SW480 (cell line): Measurements from ENCODE around the gene RACK1.

Source experiments
- DNase-seq: peaks from one replicate; pipeline ENCODE4 v3.0.0-alpha.2; 2016; ENCODE audit warnings: low spot score

Gene RACK1

GRCh38 chr5:181259283-181259682, 15.6 kb upstream of the RACK1 start:
- no peak for DNase-seq

DNA sequence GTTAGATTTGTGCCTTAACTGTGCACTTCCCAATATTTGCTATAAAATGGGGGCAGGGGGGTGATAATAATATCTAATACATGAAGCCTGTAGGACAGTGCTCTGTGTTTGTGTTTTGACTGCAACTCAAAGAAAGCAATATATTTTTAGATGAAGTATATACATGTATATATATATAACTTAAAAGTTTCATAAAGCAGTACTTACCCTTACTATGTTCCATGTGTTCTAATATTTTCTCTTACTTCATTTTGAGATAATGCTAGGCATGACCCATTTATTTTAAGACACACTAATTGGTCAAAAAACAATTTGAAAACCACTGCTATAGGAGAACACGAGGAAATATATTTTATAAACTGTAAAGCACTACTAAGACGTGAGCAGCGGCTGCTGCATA, 14.9 kb upstream of the RACK1 start:
- no peak for DNase-seq

DNA sequence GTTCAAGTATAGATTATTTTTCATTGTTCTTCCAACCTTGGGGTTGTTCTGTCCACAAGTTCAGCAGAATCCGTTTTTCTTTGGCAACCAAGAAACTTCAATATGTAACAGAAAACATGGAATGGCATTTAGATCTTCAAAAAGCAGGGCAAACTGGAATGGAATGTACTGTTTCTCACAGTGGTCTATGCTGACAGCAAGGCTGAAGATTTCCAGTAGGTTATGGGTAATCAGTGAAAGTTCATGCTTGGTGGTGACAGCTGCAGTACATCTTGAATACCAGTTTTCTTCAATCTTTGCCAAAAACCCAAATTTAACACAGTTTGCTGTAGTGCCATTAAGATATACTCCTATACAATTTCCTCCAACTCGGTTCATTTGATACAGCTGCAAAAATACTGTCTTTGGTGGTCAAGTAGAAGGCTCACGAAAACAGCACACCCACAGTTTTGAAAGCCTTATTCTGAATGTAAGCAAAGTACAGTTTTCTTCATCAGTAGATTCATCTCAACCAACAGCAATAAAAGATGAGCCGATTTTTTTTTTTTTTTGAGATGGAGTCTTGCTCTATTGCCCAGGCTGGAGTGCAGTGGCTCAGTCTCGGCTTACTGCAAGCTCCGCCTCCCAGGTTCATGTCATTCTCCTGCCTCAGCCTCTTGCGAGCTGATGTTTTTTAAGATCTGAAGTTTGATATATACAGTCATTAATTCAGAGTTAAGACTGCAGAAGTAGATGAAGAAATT, 12.3 kb upstream of the RACK1 start:
- DNase-seq: no peak

DNA sequence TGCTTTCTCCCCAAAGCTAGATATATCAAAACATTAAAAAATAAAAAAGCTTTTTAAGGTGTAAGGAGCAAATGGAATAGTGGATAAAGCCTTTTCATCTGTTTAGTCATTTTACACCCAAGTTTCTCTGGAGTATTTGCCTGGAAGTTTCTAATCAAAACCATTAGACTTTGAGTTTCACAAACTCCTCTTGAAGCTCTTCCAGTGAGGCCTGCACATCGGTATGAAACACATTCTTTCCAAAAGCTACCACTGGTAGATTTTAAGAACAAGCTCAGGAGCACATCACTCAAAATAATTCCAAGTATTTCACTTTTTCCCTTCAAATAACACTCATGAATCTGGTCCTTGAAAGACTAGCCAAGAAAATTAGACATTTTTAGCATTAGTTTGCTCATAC, 11.6 kb upstream of the RACK1 start:
- DNase-seq: no peak

DNA sequence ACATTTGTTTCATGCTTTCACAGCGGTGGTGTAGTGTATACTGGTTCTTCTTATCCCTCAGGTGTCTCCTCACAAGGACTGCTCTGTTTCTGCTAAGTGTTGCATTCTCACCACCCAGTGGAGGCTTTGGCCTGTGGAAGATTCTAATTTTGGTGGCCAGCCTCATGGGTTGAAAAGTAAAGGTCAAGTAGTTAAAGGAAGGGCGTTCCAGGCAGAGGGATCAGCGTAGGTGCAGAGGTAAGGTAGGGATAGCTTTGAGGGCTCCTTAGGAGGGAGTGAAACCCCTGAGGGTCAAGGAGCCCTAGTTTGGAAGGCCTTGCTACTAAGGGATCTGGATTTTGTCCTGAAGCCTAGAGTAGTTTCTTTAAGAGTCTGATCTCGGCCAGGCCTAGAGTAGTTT, 4.6 kb upstream of the RACK1 start:
- DNase-seq: no peak

GRCh38 chr5:181246276-181247049, 2.8 kb upstream of the RACK1 start:
- peak; percentile 91 for DNase-seq

DNA sequence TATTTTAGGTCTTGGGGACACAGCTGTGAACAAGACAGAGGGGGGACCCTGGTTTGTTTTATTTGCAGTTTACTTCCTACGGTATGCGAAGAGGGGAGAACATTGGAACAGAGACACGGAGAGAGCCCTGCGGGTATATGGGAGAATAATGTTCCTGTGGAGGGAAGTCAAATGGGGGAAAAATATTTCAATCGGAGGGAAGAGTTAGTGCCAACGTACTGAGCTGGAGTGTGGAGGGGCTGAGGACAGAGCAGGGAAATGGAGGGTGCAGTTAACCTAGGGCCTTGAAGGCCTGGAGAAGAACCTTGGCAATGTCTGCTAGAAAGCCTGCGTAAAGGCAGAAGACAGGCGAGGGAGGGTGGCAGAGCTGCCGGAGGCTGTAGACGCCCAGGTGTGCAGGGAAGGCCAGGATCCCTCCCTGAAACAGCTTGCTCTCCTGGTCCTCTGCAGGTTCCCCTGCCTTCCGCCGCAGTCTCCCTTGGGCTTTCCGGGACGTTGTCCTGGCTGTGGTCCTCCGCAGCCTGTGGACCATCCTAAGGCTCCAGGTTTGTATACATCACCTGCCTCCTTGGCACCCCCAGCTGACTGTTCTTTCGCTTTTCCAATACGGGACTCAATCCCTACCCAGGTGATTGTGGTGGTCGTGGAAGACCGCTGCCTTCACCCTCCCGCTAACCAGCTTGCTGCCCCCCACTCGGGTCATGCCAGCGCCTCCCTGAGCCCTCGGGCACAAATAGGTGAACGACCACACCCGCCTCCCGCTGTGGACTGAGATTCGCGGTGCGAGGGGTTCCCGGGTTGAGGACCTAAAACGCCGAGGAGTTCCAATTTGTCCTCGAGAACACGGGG, 1.9 kb upstream of the RACK1 start:
- DNase-seq: peak; percentile 66

- DNase-seq: no peak
Observed at GRCh38 chr5:181243018-181243563, 615 bp downstream of the RACK1 start.

GRCh38 chr5:181242031-181242451, 1.7 kb downstream of the RACK1 start:
- DNase-seq: no peak

GRCh38 chr5:181241393-181241975, 2.2 kb downstream of the RACK1 start:
- DNase-seq: no peak

DNA sequence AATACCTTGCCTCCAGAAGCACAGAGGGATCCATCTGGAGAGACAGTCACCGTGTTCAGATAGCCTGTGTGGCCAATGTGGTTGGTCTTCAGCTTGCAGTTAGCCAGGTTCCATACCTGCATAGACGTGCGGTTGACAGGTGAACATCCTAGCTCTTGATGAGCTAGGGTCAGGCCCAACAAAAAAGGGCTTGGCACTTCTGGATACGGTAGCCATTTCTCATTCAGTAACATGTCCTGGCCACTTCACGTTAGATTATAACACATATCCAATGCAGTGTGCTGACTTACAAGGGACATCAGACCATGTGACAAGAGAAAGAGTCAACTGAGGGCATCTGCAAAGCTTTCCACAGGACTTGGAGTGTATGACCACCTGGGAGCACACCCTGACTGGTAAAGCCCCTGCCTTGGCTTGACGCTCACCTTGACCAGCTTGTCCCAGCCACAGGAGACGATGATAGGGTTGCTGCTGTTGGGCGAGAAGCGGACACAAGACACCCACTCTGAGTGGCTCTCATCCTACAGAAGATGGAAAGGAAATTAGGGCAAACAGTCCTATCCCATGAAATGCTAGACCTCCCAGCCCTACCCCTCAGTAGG, 4.5 kb downstream of the RACK1 start:
- DNase-seq: no peak

DNA sequence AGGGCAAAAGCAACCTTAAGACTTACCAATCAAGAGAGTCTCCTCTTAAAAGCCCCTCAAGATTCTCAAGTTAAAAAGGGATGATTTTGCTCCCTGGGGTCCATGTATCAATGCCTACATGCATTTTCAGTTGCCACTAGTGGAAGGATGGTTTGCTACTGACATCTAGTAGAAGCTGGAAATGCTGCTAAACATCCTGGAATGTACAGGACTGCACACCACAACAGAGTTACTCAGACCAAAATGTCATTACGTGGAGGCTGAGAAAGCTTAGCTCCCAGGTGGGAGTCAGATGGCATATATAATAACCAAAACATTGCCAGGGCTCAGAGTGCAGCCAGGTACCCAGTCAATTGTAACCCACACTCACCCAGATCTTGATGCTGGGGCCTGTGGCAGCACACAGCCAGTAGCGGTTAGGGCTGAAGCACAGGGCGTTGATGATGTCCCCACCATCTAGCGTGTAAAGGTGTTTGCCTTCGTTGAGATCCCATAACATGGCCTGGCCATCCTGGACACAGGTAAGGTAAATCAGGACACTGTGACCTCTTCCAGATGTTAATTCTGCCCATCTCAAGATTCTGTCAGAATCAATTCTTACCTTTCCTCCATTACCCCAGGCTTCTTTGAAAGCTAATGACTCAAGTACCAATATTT, 5.8 kb downstream of the RACK1 start:
- DNase-seq: no peak

GRCh38 chr5:181236954-181237641, 6.6 kb downstream of the RACK1 start:
- no peak for DNase-seq

GRCh38 chr5:181236471-181236870, 7.2 kb downstream of the RACK1 start:
- no peak for DNase-seq

GRCh38 chr5:181235689-181236366, 7.9 kb downstream of the RACK1 start:
- no peak for DNase-seq

- peak; percentile 30 for DNase-seq
Observed at GRCh38 chr5:181235323-181235688, 8.4 kb downstream of the RACK1 start.

GRCh38 chr5:181234455-181235306, 9.0 kb downstream of the RACK1 start:
- no peak for DNase-seq

- no peak for DNase-seq
Observed at GRCh38 chr5:181233801-181234454, 9.8 kb downstream of the RACK1 start.
